Skeletal muscle cell (primary cell): ENCODE measurements around the gene RASEF.
"Not testable (repeated sequence)": the region's sequence is repeated elsewhere in the genome, so short reads cannot be mapped to it uniquely, and the experiment has no call there.

ENCODE experiments used
- DNase-seq: peaks from one replicate; pipeline ENCODE4 v3.0.0-alpha.2; 2010; ENCODE audit warnings: low read depth
- H3K4me3 ChIP-seq: 2 replicates; pipeline ENCODE4 v1.5.1; 2011; ENCODE audit warnings: low read depth, mild to moderate bottlenecking, control low read depth, low read length, moderate library complexity

RASEF gene

GRCh38 chr9:82989929-82990328 lies 73.0 kb downstream of the RASEF start:
- no peak for DNase-seq
- no peak overlapping the region for H3K4me3 ChIP-seq

- no peak for DNase-seq
- H3K4me3 ChIP-seq = no peak overlapping the region
Observed at GRCh38 chr9:82988488-82988887, 74.5 kb downstream of the RASEF start.

GRCh38 chr9:82987370-82988189 lies 75.4 kb downstream of the RASEF start:
- DNase-seq = no peak

GRCh38 chr9:82981552-82981951 lies 81.4 kb downstream of the RASEF start:
- H3K4me3 ChIP-seq = no peak overlapping the region
- DNase-seq = no peak

More at GRCh38 chr9:82987370-82988189, 75.4 kb downstream of the RASEF start:
- H3K4me3 ChIP-seq = no peak overlapping the region

- DNase-seq = no peak
Observed at GRCh38 chr9:82975176-82975575, 87.8 kb downstream of the RASEF start.

GRCh38 chr9:82972446-82972845 lies 90.5 kb downstream of the RASEF start:
- DNase-seq = no peak

More at GRCh38 chr9:82975176-82975575, 87.8 kb downstream of the RASEF start:
- no peak overlapping the region for H3K4me3 ChIP-seq

GRCh38 chr9:82970359-82970758 lies 92.6 kb downstream of the RASEF start:
- no peak for DNase-seq
- no peak overlapping the region for H3K4me3 ChIP-seq

More at GRCh38 chr9:82972446-82972845, 90.5 kb downstream of the RASEF start:
- no peak overlapping the region for H3K4me3 ChIP-seq

GRCh38 chr9:82969291-82969690 lies 93.7 kb downstream of the RASEF start:
- DNase-seq = no peak
- no peak overlapping the region for H3K4me3 ChIP-seq

- DNase-seq = no peak
- no peak overlapping the region for H3K4me3 ChIP-seq
Observed at GRCh38 chr9:82968816-82969215, 94.1 kb downstream of the RASEF start.

- DNase-seq = no peak
- no peak overlapping the region for H3K4me3 ChIP-seq
Observed at GRCh38 chr9:82968388-82968787, 94.6 kb downstream of the RASEF start.

- peak; percentile 18 for DNase-seq
- no peak overlapping the region for H3K4me3 ChIP-seq
Observed at GRCh38 chr9:82961504-82962125, 101.3 kb downstream of the RASEF start.

- no peak for DNase-seq
- no peak overlapping the region for H3K4me3 ChIP-seq
Observed at GRCh38 chr9:82957529-82958379, 105.2 kb downstream of the RASEF start.

GRCh38 chr9:82949203-82949602 lies 113.7 kb downstream of the RASEF start:
- DNase-seq = no peak

GRCh38 chr9:82940376-82940775 lies 122.6 kb downstream of the RASEF start:
- no peak overlapping the region for H3K4me3 ChIP-seq
- no peak for DNase-seq

More at GRCh38 chr9:82949203-82949602, 113.7 kb downstream of the RASEF start:
- H3K4me3 ChIP-seq = no peak overlapping the region

GRCh38 chr9:82939451-82939850 lies 123.5 kb downstream of the RASEF start:
- DNase-seq = no peak

GRCh38 chr9:82938426-82939218 lies 124.3 kb downstream of the RASEF start:
- no peak overlapping the region for H3K4me3 ChIP-seq
- DNase-seq = no peak

More at GRCh38 chr9:82939451-82939850, 123.5 kb downstream of the RASEF start:
- H3K4me3 ChIP-seq = no peak overlapping the region

GRCh38 chr9:82936561-82936960 lies 126.4 kb downstream of the RASEF start:
- not testable (repeated sequence) for DNase-seq, H3K4me3 ChIP-seq

GRCh38 chr9:82934949-82935348 lies 128.0 kb downstream of the RASEF start:
- peak; percentile 34 for DNase-seq
- no peak overlapping the region for H3K4me3 ChIP-seq

GRCh38 chr9:82934025-82934424 lies 128.9 kb downstream of the RASEF start:
- not testable (repeated sequence) for H3K4me3 ChIP-seq, DNase-seq
